ENCODE measurements around the gene SESTD1.

DNA sequence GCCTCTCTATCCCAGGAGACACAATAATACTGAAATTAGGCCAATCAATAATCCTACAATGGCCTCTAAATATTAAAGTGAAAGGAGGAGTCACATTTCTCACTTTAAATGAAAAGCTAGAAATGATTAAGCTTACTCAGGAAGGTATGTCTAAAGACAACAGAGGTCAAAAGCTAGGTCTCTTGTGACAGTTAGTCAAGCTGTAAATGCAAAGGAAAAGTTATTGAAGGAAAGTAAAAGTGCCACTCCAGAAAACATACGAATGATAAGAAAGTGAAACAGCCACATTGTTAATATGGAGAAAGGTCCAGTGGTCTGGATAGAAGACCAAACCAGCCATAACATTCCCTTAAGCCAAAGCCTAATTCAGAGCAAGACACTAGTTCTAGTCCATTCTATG, 9.5 kb downstream of the SESTD1 start:
- TF ChIP-seq POLR2AphosphoS5 (IDR thresholded peaks at IDR 0.05) (no peak), POLR2A (IDR thresholded peaks at IDR 0.05) (no peak)
